HG03097 (cell line): ENCODE data around the gene TAS2R40.
"Not testable (repeated sequence)": the region's sequence is repeated elsewhere in the genome, so short reads cannot be mapped to it uniquely, and the experiment has no call there.

ENCODE experiments used
- ATAC-seq: cut with Tn5 transposase; IDR thresholded peaks from one replicate; pipeline ENCODE4 v1.9.1; 2021; ENCODE audit not compliant: unreplicated experiment, low FRiP score

Gene TAS2R40

GRCh38 chr7:143247372-143247771, 25.5 kb downstream of the TAS2R40 start:
- ATAC-seq = no peak

- no peak for ATAC-seq
Measured at GRCh38 chr7:143248761-143249354, 27.0 kb downstream of the TAS2R40 start.

- no peak for ATAC-seq
Measured at GRCh38 chr7:143250199-143250598, 28.4 kb downstream of the TAS2R40 start.

GRCh38 chr7:143250822-143251221, 29.0 kb downstream of the TAS2R40 start:
- ATAC-seq = no peak

- ATAC-seq = no peak
Measured at GRCh38 chr7:143252006-143252405, 30.2 kb downstream of the TAS2R40 start.

DNA sequence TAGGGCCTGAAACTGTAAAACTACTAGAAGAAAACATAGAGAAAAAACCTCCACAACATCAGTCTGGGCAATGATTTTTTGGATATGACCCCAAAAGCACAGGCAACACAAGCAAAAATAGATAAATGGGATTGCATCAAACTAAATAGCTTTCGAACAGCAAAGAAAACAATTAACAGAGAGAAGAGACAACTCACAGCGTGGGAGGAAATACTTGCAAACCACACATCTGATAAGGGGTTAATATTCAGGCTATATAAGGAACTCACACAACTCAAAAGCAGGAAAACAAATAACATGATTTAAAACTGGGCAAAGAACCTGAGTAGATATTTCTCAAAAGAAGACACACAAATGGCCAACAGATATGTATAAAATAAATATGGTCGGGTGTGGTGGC, 33.7 kb downstream of the TAS2R40 start:
- ATAC-seq = no peak

DNA sequence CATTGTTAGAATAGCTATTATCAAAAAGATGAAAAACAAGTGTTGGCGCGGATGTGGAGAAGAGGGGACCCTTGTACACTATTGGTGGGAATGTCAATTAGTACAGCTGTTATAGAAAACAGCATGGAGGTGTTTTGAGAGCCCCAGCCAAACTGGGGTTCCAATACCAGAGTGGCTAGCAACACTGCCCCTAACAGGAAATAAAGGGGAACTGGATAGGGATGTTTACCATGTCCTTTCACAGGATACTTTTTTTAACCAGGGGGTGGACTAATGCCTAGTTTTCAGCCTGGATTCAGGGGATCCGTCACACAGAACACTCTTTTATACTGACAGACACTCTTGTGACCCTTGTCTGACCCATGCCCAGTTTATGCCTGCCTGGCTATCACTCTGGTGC, 34.5 kb downstream of the TAS2R40 start:
- no peak for ATAC-seq

- peak; percentile 54 for ATAC-seq
Measured at GRCh38 chr7:143256932-143257331, 35.1 kb downstream of the TAS2R40 start.

DNA sequence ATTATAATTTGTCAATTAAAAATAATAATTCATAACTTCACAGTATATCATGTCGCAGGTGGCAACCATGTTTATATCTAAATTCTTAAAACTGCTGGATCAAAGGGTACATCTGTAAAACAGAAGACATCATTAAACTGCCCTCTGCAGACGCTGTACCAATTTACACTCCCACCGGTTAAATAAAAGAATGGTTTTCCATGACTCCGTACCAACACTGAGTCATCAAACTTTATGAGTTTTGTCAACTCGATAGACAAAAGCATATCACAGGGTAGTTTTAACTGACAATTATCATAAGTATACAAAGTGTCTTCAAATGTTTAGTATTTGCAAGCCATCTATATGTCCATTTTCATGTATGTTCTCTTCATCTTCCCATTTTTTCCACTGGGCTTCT, 35.7 kb downstream of the TAS2R40 start:
- no peak for ATAC-seq

- ATAC-seq = peak; percentile 49
Measured at GRCh38 chr7:143258831-143259230, 37.0 kb downstream of the TAS2R40 start.

DNA sequence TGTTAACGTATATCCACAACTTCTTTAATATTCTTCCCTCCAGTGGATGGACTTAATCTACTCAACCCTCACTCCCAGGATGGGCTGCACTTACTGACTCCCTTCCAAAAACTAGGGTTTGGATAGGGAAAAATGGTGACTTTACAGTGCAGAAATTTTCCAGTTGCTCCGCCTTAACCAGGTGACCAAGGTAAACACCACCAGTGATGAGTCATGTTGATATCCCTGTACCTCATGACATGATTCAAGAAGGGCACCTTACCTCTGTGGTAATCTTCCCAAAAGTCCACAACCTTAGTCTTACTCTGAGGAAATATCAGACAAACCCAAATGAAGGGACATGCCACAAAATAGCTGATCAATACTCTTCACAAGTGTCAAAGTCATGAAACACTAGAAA, 37.9 kb downstream of the TAS2R40 start:
- no peak for ATAC-seq

- no peak for ATAC-seq
Measured at GRCh38 chr7:143261901-143262300, 40.1 kb downstream of the TAS2R40 start.

GRCh38 chr7:143263266-143264195, 41.7 kb downstream of the TAS2R40 start, which contains the start of gene GSTK1:
TSS of gene GSTK1 (plus strand) at chr7:143263441. CDS start at chr7:143263514, 73 bp downstream.
- peak; percentile 99 for ATAC-seq

GRCh38 chr7:143264196-143264568, 42.3 kb downstream of the TAS2R40 start:
- not testable (repeated sequence) for ATAC-seq

DNA sequence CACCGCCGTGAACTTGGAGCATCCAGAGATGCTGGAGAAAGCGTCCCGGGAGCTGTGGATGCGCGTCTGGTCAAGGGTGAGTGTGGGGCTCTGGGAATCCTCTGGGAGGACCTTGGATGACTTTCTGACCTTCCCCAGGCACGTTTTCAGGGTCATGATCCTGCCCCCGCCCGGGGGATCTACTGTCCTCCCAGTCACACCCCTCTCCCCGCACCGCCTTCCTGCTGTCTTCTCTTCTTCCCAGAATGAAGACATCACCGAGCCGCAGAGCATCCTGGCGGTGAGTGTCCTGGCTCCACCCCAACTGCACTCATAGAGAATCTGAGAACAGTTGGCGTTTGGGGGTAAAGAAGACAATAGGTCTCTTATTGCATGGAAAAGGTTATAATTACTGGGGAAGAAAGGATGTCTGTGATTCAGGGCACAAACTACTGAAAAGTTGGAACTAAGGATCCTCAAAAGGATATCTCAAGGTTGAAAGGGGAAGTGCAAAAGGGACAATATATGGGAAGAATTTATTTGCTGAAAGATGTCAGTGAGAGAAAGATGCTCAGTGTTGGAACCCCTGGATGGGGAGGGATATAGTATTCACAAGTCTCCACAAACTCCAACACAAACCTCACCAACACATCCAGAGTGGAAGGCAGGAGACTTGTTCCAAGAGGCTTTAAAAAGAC, 43.3 kb downstream of the TAS2R40 start:
- no peak for ATAC-seq

- ATAC-seq = no peak
Measured at GRCh38 chr7:143269251-143269650, 47.4 kb downstream of the TAS2R40 start.

DNA sequence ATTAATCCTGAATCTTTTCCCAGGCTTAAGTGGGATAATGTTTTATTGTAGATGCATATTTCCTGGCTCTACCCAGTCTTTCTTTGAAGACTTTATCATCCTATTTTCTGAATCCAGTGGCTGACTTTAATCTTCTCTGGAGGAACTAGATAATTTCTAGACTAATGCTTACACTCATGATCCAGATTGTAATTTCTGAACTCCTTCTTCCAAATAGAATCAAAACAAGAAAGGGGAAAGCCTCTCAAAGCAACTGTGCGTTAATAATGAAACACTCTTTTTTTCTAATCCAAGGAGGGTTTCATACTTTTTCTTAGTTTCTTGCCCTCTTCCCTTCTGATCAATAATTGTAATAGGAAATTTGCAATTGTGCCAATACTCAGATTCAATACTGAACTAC, 49.4 kb downstream of the TAS2R40 start:
- ATAC-seq = no peak
